Breast epithelium (tissue), 3 donors: Measurements from ENCODE around the gene PFDN2.

ENCODE experiments used
- CTCF ChIP-seq, 3 donors: fragments of 450-650 bp; IDR thresholded peaks; one replicate each; pipeline ENCODE4 v1.5.1; 2016 to 2017; ENCODE audit warnings: antibody characterized with exemption in 3 of 3, mild to moderate bottlenecking in 3 of 3, moderate library complexity in 3 of 3
- POLR2A ChIP-seq: fragments of 450-650 bp; IDR thresholded peaks from one replicate; pipeline ENCODE4 v1.6.1; 2016; ENCODE audit warnings: antibody characterized with exemption, mild to moderate bottlenecking, moderate library complexity
- POLR2AphosphoS5 ChIP-seq, 3 donors: sonication (generic); formaldehyde crosslinking; IDR thresholded peaks; one replicate each; pipeline ENCODE4 v1.6.1; 2017; ENCODE audit warnings: antibody characterized with exemption in 3 of 3

GRCh38 chr1:161098210-161099068 lies 19.4 kb downstream of the PFDN2 start, which contains the start of gene KLHDC9:
- TF ChIP-seq CTCF (IDR thresholded peaks at IDR 0.05), result no peak
- TF ChIP-seq POLR2A, result no peak
- no peak for TF ChIP-seq POLR2AphosphoS5 (IDR thresholded peaks at IDR 0.05)
